AG04449 (cell line): Measurements from ENCODE around the gene MIPEP.
A peak's percentile ranks its signal among the peaks of the same experiment; 100 is the strongest.

ENCODE experiments used
- CTCF ChIA-PET: fragments of 350-600 bp; formaldehyde crosslinking; extraction: SDS; loops from one replicate; lab custom pipeline; 2021; ENCODE audit warnings: antibody characterized with exemption; lab: Yijun Ruan, JAX
- POLR2A ChIA-PET: fragments of 400-600, 350-600 bp; formaldehyde crosslinking; extraction: SDS; loops from one replicate; lab custom pipeline; 2020; ENCODE audit warnings: antibody characterized with exemption, inconsistent platforms; lab: Yijun Ruan, JAX
- DNase-seq: peaks from one replicate; pipeline ENCODE4 v3.0.0-alpha.2; 2010; ENCODE audit warnings: low read depth, low spot score
- H3K4me3 ChIP-seq: 2 replicates; pipeline ENCODE4 v1.5.1; 2011; ENCODE audit warnings: low read depth, mild to moderate bottlenecking, control low read depth, low read length
- CTCF ChIP-seq: IDR thresholded peaks from one replicate; pipeline ENCODE4 v1.5.1; 2011; ENCODE audit warnings: mild to moderate bottlenecking, moderate library complexity, low read length, control low read depth, inconsistent platforms; ENCODE audit not compliant: insufficient read depth; ENCODE audit errors: missing control alignments

MIPEP gene

GRCh38 chr13:23718996-23719395 lies 170.2 kb downstream of the MIPEP start:
- CTCF ChIA-PET: interaction anchor here (2.2 kb wide), 1 partner anchor 11 kb away, joined by 6 read pairs; no protein-coding TSS in a partner anchor
- no peak for TF ChIP-seq CTCF
- no peak overlapping the region for H3K4me3 ChIP-seq
- DNase-seq: no peak
- POLR2A ChIA-PET: no interaction called here

- no peak overlapping the region for H3K4me3 ChIP-seq
- DNase-seq: no peak
- CTCF ChIA-PET: interaction anchor here (0.6 to 1.2 kb wide), 2 partner anchors 20 to 46 kb away, joined by 3 read pairs; no protein-coding TSS in a partner anchor
- POLR2A ChIA-PET: no interaction called here
- no peak for TF ChIP-seq CTCF
These were observed 172.8 kb downstream of the MIPEP start for GRCh38 chr13:23716401-23716800.

- peak; percentile 20 for TF ChIP-seq CTCF
- POLR2A ChIA-PET: no interaction called here
- no peak overlapping the region for H3K4me3 ChIP-seq
- no peak for DNase-seq
- CTCF ChIA-PET: interaction anchor here (0.6 to 1.2 kb wide), 2 partner anchors 20 to 45 kb away, joined by 3 read pairs; no protein-coding TSS in a partner anchor
These were observed 173.4 kb downstream of the MIPEP start for GRCh38 chr13:23715762-23716235.

GRCh38 chr13:23715092-23715761 lies 174.0 kb downstream of the MIPEP start:
- ChIA-PET POLR2A (no interaction called here), CTCF (no interaction called here)
- TF ChIP-seq CTCF: no peak
- H3K4me3 ChIP-seq: no peak overlapping the region
- DNase-seq: no peak

GRCh38 chr13:23714672-23715071 lies 174.5 kb downstream of the MIPEP start:
- ChIA-PET POLR2A (no interaction called here), CTCF (no interaction called here)
- no peak for TF ChIP-seq CTCF
- no peak for DNase-seq
- no peak overlapping the region for H3K4me3 ChIP-seq

- POLR2A ChIA-PET: no interaction called here
- no peak for TF ChIP-seq CTCF
- DNase-seq: no peak
- CTCF ChIA-PET: interaction anchor here (0.6 to 1.0 kb wide), 2 partner anchors 14 to 142 kb away, joined by 3 to 4 read pairs; no protein-coding TSS in a partner anchor
- H3K4me3 ChIP-seq: no peak overlapping the region
These were observed 177.8 kb downstream of the MIPEP start for GRCh38 chr13:23711355-23711754.
